GM21528 (cell line): ENCODE data around the gene PRRG1.
"Not testable (repeated sequence)": the region's sequence is repeated elsewhere in the genome, so short reads cannot be mapped to it uniquely, and the experiment has no call there.

Experiments
- ATAC-seq: cut with Tn5 transposase; IDR thresholded peaks from one replicate; pipeline ENCODE4 v1.9.1; 2021; ENCODE audit warnings: mild to moderate bottlenecking, moderate library complexity; ENCODE audit not compliant: unreplicated experiment, low FRiP score

Gene PRRG1

GRCh38 chrX:37462346-37462745 is 113.2 kb downstream of the PRRG1 start:
- no peak for ATAC-seq

- no peak for ATAC-seq
These were observed 119.1 kb downstream of the PRRG1 start for GRCh38 chrX:37468124-37468739.

- no peak for ATAC-seq
These were observed 121.5 kb downstream of the PRRG1 start for GRCh38 chrX:37470711-37471110.

- no peak for ATAC-seq
These were observed 123.7 kb downstream of the PRRG1 start for GRCh38 chrX:37472836-37473235.

GRCh38 chrX:37474478-37474877 is 125.3 kb downstream of the PRRG1 start:
- ATAC-seq, result no peak

- no peak for ATAC-seq
These were observed 127.5 kb downstream of the PRRG1 start for GRCh38 chrX:37476571-37477170.

GRCh38 chrX:37484335-37484734 is 135.2 kb downstream of the PRRG1 start:
- not testable (repeated sequence) for ATAC-seq

GRCh38 chrX:37485429-37485828 is 136.3 kb downstream of the PRRG1 start:
- ATAC-seq, result no peak

- no peak for ATAC-seq
These were observed 138.1 kb downstream of the PRRG1 start for GRCh38 chrX:37487271-37487670.

- no peak for ATAC-seq
These were observed 139.2 kb downstream of the PRRG1 start for GRCh38 chrX:37488323-37488722.

GRCh38 chrX:37491686-37492085 is 142.5 kb downstream of the PRRG1 start:
- no peak for ATAC-seq

- ATAC-seq, result not testable (repeated sequence)
These were observed 146.6 kb downstream of the PRRG1 start for GRCh38 chrX:37495760-37496159.

GRCh38 chrX:37497126-37497525 is 148.0 kb downstream of the PRRG1 start:
- not testable (repeated sequence) for ATAC-seq

GRCh38 chrX:37498323-37498722 is 149.2 kb downstream of the PRRG1 start:
- ATAC-seq, result not testable (repeated sequence)

GRCh38 chrX:37499649-37500048 is 150.5 kb downstream of the PRRG1 start:
- not testable (repeated sequence) for ATAC-seq

GRCh38 chrX:37504991-37505390 is 155.8 kb downstream of the PRRG1 start:
- no peak for ATAC-seq
